ENCODE results near the gene JAM2. TPM values are rescaled to one million over a fixed set of nuclear protein-coding genes. Genes with fewer than 3 reads are reported as not detected.
"Not testable (repeated sequence)": the region's sequence is repeated elsewhere in the genome, so short reads cannot be mapped to it uniquely, and the experiment has no call there.

The JAM2 gene
- total and polyA plus RNA-seq, 2 donors, result 25.3 to 62.1 TPM

DNA sequence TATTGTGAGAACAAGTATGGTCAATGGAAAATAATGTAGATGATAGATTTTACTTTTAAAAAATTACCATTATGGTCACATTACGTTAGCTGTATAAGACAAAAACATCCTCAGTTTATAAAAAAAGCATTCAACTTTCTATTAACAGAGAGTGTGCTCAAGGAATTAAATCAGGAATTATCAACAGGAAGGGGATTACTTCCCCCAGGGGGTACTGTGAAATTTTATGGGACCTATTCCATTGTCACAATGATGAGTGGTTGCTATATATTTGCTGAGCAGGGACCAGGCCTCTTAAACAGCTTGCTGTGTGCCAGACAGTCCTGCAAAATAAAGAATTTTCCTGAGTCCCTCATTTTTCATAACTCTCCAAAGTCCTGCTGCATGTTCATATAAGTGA, 21.2 kb downstream of the JAM2 start:
- H3K36me3 ChIP-seq (ENCODE audit: insufficient read depth), result no peaks in the 10 kb centered on the region
- no peak for DNase-seq (ENCODE audit: extremely low spot score)
- H3K4me1 ChIP-seq (ENCODE audit: insufficient read depth), result no peaks in the 10 kb centered on the region
- WGBS, result 44% methylated on average over 1 of the region's 1 CpG
- no peak overlapping the region for H3K27ac ChIP-seq (ENCODE audit: low read depth)
- no peak overlapping the region for H3K4me3 ChIP-seq (ENCODE audit: low read depth, low read length)

GRCh38 chr21:25664491-25664931, 25.5 kb downstream of the JAM2 start:
- no peaks in the 10 kb centered on the region for H3K36me3 ChIP-seq (ENCODE audit: insufficient read depth)
- no peaks in the 10 kb centered on the region for H3K4me1 ChIP-seq (ENCODE audit: insufficient read depth)
- DNase-seq (ENCODE audit: extremely low spot score), result no peak
- WGBS, result 77% methylated on average over 4 of the region's 4 CpGs
- no peak overlapping the region for H3K4me3 ChIP-seq (ENCODE audit: low read depth, low read length)
- peak overlapping the region; percentile 10 for H3K27ac ChIP-seq (ENCODE audit: low read depth)

DNA sequence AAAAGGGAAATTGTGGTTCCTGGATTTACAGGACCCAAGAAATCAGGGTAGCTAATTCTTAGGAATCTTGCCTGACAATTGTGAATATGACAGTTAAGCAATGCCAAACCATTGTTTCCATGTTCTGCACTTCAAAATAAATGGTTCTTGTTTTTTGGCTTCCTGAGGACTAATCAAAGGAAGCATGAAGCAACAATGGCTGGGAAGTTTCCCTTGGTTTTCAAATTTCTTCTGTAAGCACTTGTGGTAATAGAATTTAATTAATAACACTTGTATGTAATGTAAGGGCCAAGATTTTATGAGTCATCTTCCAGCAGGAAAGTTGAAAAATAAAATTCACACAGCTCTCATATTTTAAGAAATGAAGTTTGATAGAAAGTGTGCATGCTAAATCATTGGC, 31.7 kb downstream of the JAM2 start:
- no peaks in the 10 kb centered on the region for H3K36me3 ChIP-seq (ENCODE audit: insufficient read depth)
- no peak for DNase-seq (ENCODE audit: extremely low spot score)
- H3K27ac ChIP-seq (ENCODE audit: low read depth), result no peak overlapping the region
- no peak overlapping the region for H3K4me3 ChIP-seq (ENCODE audit: low read depth, low read length)
- no peaks in the 10 kb centered on the region for H3K4me1 ChIP-seq (ENCODE audit: insufficient read depth)

GRCh38 chr21:25676451-25676850, 37.4 kb downstream of the JAM2 start:
- no peak for DNase-seq (ENCODE audit: extremely low spot score)
- H3K4me3 ChIP-seq (ENCODE audit: low read depth, low read length), result no peak overlapping the region
- H3K36me3 ChIP-seq (ENCODE audit: insufficient read depth), result no peaks in the 10 kb centered on the region
- H3K27ac ChIP-seq (ENCODE audit: low read depth), result no peak overlapping the region
- H3K4me1 ChIP-seq (ENCODE audit: insufficient read depth), result no peaks in the 10 kb centered on the region

- Histone ChIP-seq H3K36me3 (ENCODE audit: insufficient read depth) (no peaks in the 10 kb centered on the region), H3K4me3 (ENCODE audit: low read depth, low read length) (no peak overlapping the region), H3K4me1 (ENCODE audit: insufficient read depth) (no peaks in the 10 kb centered on the region), H3K27ac (ENCODE audit: low read depth) (no peak overlapping the region)
- DNase-seq (ENCODE audit: extremely low spot score), result no peak
- 67% methylated on average over 9 of the region's 9 CpGs for WGBS
These were observed 43.3 kb downstream of the JAM2 start for GRCh38 chr21:25682382-25682781.

DNA sequence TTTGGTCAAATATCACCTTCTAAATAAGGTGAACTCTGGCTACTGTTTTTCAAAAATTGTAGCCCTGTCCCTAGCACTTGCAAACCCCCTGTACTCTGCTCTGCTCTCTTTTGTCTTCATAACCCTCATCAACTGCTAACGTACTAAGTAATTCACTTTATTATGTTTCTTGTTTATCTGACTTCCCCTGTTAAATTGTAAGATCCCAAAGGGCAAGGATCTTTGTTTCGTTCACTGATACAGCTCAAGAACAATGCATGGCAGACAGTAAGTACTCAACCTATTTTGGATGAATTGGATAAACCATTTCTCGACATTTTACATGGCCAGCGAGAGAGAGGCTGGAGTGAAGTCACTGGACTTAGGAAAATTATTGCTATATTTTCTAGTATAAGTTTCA, 48.7 kb downstream of the JAM2 start:
- WGBS, result 86% methylated on average over 4 of the region's 4 CpGs
- DNase-seq (ENCODE audit: extremely low spot score), result no peak
- Histone ChIP-seq H3K36me3 (ENCODE audit: insufficient read depth) (no peaks in the 10 kb centered on the region), H3K4me1 (ENCODE audit: insufficient read depth) (no peaks in the 10 kb centered on the region), H3K4me3 (ENCODE audit: low read depth, low read length) (no peak overlapping the region), H3K27ac (ENCODE audit: low read depth) (no peak overlapping the region)

DNA sequence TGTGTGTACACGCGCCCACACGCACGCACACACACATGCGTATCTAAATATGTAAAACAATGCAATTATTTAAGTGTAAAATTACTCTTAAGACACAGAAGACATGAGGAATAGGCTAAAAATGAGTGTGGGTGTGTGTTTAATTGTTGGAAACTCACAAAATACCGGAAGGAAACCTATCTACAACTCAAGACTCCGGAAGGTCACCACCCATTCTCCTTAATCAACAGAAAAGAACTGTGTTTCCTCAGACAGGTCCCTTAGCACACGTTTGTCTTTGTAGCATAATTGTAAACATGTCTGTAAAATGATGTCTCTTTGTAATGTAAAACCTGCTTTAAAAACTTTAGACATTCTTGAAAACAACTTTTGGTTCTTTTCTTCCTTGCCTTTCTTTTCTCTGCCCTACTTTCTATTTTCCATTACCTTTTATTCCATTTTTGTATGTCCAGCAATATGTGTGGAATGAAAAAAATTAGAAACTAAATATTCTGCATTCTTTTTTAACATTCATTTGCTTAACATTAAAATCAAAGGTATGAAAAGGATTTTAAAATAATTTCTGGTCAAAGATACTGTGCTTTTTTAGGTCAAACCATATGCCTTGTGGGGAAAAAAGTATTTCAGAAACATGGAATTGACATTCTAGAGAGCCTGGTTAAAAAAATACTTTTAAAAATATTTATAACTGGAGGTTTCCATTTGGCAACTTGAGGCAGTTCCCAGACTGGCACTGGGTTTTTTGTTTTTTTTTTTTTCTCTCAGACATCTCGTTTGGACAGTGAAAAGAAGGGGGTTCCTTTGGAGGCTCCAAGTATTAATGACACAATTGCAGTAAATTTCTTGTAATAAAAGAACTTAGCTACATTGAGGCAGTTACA, 49.5 kb downstream of the JAM2 start:
- no peaks in the 10 kb centered on the region for H3K36me3 ChIP-seq (ENCODE audit: insufficient read depth)
- no peak overlapping the region for H3K27ac ChIP-seq (ENCODE audit: low read depth)
- 76% methylated on average over 9 of the region's 9 CpGs for WGBS

DNA sequence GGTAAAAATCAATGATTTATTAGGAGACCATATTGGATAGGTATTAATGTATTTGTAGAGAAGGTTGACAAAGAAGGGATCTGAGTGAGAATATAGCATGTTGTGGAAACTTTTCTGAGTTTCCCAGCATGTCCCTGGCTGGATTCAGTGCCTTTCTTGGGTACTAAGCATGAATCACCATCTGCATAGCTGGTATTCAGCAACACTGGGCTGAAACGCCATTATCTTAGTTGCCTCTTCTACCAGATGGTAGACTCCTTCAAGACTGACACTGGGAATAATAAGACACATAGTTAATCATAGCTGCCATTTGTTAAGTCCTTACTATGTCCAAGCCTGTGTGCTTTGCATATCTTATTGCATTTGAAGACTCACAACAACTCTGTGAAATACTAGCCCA, 50.2 kb downstream of the JAM2 start:
- no peak overlapping the region for H3K27ac ChIP-seq (ENCODE audit: low read depth)

More for the DNA sequence above, 49.5 kb downstream of the JAM2 start:
- Histone ChIP-seq H3K4me3 (ENCODE audit: low read depth, low read length) (no peak overlapping the region), H3K4me1 (ENCODE audit: insufficient read depth) (no peaks in the 10 kb centered on the region)
- no peak for DNase-seq (ENCODE audit: extremely low spot score)

GRCh38 chr21:25691976-25692375, 52.9 kb downstream of the JAM2 start:
- Histone ChIP-seq H3K4me1 (ENCODE audit: insufficient read depth) (no peaks in the 10 kb centered on the region), H3K36me3 (ENCODE audit: insufficient read depth) (no peaks in the 10 kb centered on the region), H3K27ac (ENCODE audit: low read depth) (no peak overlapping the region), H3K4me3 (ENCODE audit: low read depth, low read length) (no peak overlapping the region)
- 72% methylated on average over 3 of the region's 3 CpGs for WGBS
- DNase-seq (ENCODE audit: extremely low spot score), result no peak

More for the DNA sequence above, 50.2 kb downstream of the JAM2 start:
- WGBS, result 73% methylated on average over 1 of the region's 1 CpG
- Histone ChIP-seq H3K4me1 (ENCODE audit: insufficient read depth) (no peaks in the 10 kb centered on the region), H3K36me3 (ENCODE audit: insufficient read depth) (no peaks in the 10 kb centered on the region), H3K4me3 (ENCODE audit: low read depth, low read length) (no peak overlapping the region)
- DNase-seq (ENCODE audit: extremely low spot score), result no peak

GRCh38 chr21:25695461-25695860, 56.4 kb downstream of the JAM2 start:
- DNase-seq (ENCODE audit: extremely low spot score); H3K4me3 ChIP-seq (ENCODE audit: low read depth, low read length); H3K4me1 ChIP-seq (ENCODE audit: insufficient read depth); H3K27ac ChIP-seq (ENCODE audit: low read depth); H3K36me3 ChIP-seq (ENCODE audit: insufficient read depth): not testable (repeated sequence)
- WGBS, result 90% methylated on average over 35 of the region's 36 CpGs

GRCh38 chr21:25700741-25701140, 61.7 kb downstream of the JAM2 start:
- peaks cover 3% of the 10 kb centered on the region for H3K36me3 ChIP-seq (ENCODE audit: insufficient read depth)
- 90% methylated on average over 1 of the region's 1 CpG for WGBS
- DNase-seq (ENCODE audit: extremely low spot score), result no peak

GRCh38 chr21:25701529-25701928, 62.5 kb downstream of the JAM2 start:
- H3K27ac ChIP-seq (ENCODE audit: low read depth), result no peak overlapping the region
- WGBS, result 51% methylated on average over 4 of the region's 4 CpGs

More at GRCh38 chr21:25700741-25701140, 61.7 kb downstream of the JAM2 start:
- Histone ChIP-seq H3K4me1 (ENCODE audit: insufficient read depth) (no peaks in the 10 kb centered on the region), H3K4me3 (ENCODE audit: low read depth, low read length) (no peak overlapping the region), H3K27ac (ENCODE audit: low read depth) (no peak overlapping the region)

GRCh38 chr21:25708467-25709065, 69.5 kb downstream of the JAM2 start:
- 62% methylated on average over 7 of the region's 7 CpGs for WGBS
- H3K4me3 ChIP-seq (ENCODE audit: low read depth, low read length), result no peak overlapping the region
- no peaks in the 10 kb centered on the region for H3K36me3 ChIP-seq (ENCODE audit: insufficient read depth)
- H3K4me1 ChIP-seq (ENCODE audit: insufficient read depth), result no peaks in the 10 kb centered on the region
- H3K27ac ChIP-seq (ENCODE audit: low read depth), result no peak overlapping the region
- peak; percentile 20 for DNase-seq (ENCODE audit: extremely low spot score)

More at GRCh38 chr21:25701529-25701928, 62.5 kb downstream of the JAM2 start:
- DNase-seq (ENCODE audit: extremely low spot score), result no peak
- Histone ChIP-seq H3K4me3 (ENCODE audit: low read depth, low read length) (no peak overlapping the region), H3K4me1 (ENCODE audit: insufficient read depth) (no peaks in the 10 kb centered on the region), H3K36me3 (ENCODE audit: insufficient read depth) (peaks cover 3% of the 10 kb centered on the region)

- WGBS, result 81% methylated on average over 5 of the region's 5 CpGs
- Histone ChIP-seq H3K4me1 (ENCODE audit: insufficient read depth) (no peaks in the 10 kb centered on the region), H3K27ac (ENCODE audit: low read depth) (no peak overlapping the region), H3K4me3 (ENCODE audit: low read depth, low read length) (no peak overlapping the region), H3K36me3 (ENCODE audit: insufficient read depth) (no peaks in the 10 kb centered on the region)
- DNase-seq (ENCODE audit: extremely low spot score), result no peak
These were observed 70.7 kb downstream of the JAM2 start for GRCh38 chr21:25709684-25710265.
